Measurements from ENCODE around the gene STIP1. TPM values are rescaled to one million over a fixed set of nuclear protein-coding genes. Genes with fewer than 3 reads are reported as not detected.

The STIP1 gene
- total and polyA plus RNA-seq, 9 of the 15 experiments (the other 6 are each of a cell fraction or from before 2014, with no cell fraction given) = 58.1 to 465 (median 346) TPM

DNA sequence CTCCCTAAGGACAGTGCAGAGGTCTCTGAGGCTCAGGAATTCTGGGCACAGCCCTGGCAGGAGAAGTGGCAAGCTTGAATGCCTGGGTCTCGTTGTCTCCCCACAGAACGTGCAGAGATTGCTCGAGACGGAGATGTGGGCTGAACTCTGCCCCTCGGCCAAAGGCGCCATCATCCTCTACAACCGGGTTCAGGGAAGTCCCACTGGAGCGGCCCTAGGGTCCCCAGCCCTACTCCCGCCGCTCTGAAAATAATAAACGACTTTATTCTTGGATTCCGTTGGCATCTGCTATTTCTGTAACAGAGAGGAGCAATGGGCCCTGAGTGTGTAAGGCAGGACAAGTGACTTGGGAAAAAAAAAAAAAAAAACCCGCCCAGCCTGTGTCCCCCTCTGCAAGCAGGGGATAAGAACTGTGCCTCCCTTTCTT is 43.8 kb downstream of the STIP1 start:
- H3K4me3 ChIP-seq = peak overlapping the region; percentile 76
- H3K9me3 ChIP-seq (replicated peaks; ENCODE audit: control insufficient read depth, insufficient read depth, low read depth, low read length) = no peaks in the 10 kb centered on the region
- H3K27ac ChIP-seq (ENCODE audit: extremely low read depth, low read depth, low read length) = peak overlapping the region; percentile 92
- peaks cover 56% of the 10 kb centered on the region for H3K79me2 ChIP-seq (ENCODE audit: control insufficient read depth, insufficient read depth, low read length)
- BruUV-seq (replicated peaks) = no TSS peak
- in situ Hi-C loops (cut with MboI) = no loop called here
- ATAC-seq (no peak), DNase-seq (ENCODE audit: extremely low read depth in 1 of 4, low spot score in 3 of 4) (no peak), FAIRE-seq (no peak)
- peaks cover 14% of the 10 kb centered on the region; the same call in 2 of the 3 replicates for H3K36me3 ChIP-seq (ENCODE audit: control insufficient read depth, insufficient read depth, low read length)
- H3K4me1 ChIP-seq (replicated peaks in 1 of 2; ENCODE audit: control insufficient read depth in 2 of 2, insufficient read depth in 2 of 2, low read length in 2 of 2) = peaks cover 29 to 82% of the 10 kb centered on the region in 2 experiments
- CTCF ChIA-PET (ENCODE audit: low intra/inter-chr PET ratio) = no interaction called here
- POLR2A ChIA-PET = interaction anchor here (0.9 to 1.0 kb wide), 3 partner anchors 10 to 255 kb away, joined by 3 read pairs; partner anchors contain the start of genes COX8A and FERMT3
- no peaks in the 10 kb centered on the region for H4K20me1 ChIP-seq (replicated peaks; ENCODE audit: control insufficient read depth, insufficient read depth, low read length)
- H3K9ac ChIP-seq (ENCODE audit: insufficient read depth in 1 of 2, low read depth in 2 of 2, low read length in 2 of 2) = peak overlapping the region; percentile 91 to 96
- intact Hi-C loops (cut with micrococcal nuclease) = loop anchor here (2.0 kb wide), 2 partner anchors 23 to 45 kb away; partner anchors contain the start of gene FERMT3
- H3K9me1 ChIP-seq (ENCODE audit: control insufficient read depth, insufficient read depth, low read length) = peaks cover 1% of the 10 kb centered on the region
- peak overlapping the region; percentile 88 for H2AFZ ChIP-seq (ENCODE audit: low read depth, low read length)
- H3K4me2 ChIP-seq (ENCODE audit: insufficient read depth, low read length) = peak overlapping the region; percentile 95
- 40% methylated on average over 12 of the region's 13 CpGs for WGBS (ENCODE audit: insufficient coverage, low coverage, missing lambda C conversion rate)
- H3K27me3 ChIP-seq (ENCODE audit: control insufficient read depth in 2 of 2, insufficient read depth in 2 of 2, low read length in 2 of 2) = no peaks in the 10 kb centered on the region
- no peak for TF ChIP-seq DMBX1 (CRISPR knock-in tag; IDR thresholded peaks at IDR 0.05; ENCODE audit: borderline replicate concordance)
- no peak for TF ChIP-seq YBX1 (IDR thresholded peaks at IDR 0.05)
- no peak for TF ChIP-seq NR2C1 (IDR thresholded peaks at IDR 0.05)
- no peak for TF ChIP-seq NR2C1 (tag; IDR thresholded peaks at IDR 0.05)
- TF ChIP-seq ZNF12 (CRISPR knock-in tag; IDR thresholded peaks at IDR 0.05) = no peak
- 0 out of 4 replicates have a peak, but pooled peaks of 1 of the 2 experiments have one; percentile 23 for TF ChIP-seq FOXK2 (conservative IDR thresholded peaks at IDR 0.05 in 1 of 2, IDR thresholded peaks at IDR 0.05 in 1 of 2; ENCODE audit: low read depth in 2 of 2)
- TF ChIP-seq, protein P1, sequence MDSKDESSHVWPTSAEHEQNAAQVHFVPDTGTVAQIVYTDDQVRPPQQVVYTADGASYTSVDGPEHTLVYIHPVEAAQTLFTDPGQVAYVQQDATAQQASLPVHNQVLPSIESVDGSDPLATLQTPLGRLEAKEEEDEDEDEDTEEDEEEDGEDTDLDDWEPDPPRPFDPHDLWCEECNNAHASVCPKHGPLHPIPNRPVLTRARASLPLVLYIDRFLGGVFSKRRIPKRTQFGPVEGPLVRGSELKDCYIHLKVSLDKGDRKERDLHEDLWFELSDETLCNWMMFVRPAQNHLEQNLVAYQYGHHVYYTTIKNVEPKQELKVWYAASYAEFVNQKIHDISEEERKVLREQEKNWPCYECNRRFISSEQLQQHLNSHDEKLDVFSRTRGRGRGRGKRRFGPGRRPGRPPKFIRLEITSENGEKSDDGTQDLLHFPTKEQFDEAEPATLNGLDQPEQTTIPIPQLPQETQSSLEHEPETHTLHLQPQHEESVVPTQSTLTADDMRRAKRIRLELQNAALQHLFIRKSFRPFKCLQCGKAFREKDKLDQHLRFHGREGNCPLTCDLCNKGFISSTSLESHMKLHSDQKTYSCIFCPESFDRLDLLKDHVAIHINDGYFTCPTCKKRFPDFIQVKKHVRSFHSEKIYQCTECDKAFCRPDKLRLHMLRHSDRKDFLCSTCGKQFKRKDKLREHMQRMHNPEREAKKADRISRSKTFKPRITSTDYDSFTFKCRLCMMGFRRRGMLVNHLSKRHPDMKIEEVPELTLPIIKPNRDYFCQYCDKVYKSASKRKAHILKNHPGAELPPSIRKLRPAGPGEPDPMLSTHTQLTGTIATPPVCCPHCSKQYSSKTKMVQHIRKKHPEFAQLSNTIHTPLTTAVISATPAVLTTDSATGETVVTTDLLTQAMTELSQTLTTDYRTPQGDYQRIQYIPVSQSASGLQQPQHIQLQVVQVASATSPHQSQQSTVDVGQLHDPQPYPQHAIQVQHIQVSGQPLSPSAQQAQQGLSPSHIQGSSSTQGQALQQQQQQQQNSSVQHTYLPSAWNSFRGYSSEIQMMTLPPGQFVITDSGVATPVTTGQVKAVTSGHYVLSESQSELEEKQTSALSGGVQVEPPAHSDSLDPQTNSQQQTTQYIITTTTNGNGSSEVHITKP (IDR thresholded peaks at IDR 0.05; ENCODE audit: partially characterized antibody) = peak; percentile 96
- TF ChIP-seq, protein P2, sequence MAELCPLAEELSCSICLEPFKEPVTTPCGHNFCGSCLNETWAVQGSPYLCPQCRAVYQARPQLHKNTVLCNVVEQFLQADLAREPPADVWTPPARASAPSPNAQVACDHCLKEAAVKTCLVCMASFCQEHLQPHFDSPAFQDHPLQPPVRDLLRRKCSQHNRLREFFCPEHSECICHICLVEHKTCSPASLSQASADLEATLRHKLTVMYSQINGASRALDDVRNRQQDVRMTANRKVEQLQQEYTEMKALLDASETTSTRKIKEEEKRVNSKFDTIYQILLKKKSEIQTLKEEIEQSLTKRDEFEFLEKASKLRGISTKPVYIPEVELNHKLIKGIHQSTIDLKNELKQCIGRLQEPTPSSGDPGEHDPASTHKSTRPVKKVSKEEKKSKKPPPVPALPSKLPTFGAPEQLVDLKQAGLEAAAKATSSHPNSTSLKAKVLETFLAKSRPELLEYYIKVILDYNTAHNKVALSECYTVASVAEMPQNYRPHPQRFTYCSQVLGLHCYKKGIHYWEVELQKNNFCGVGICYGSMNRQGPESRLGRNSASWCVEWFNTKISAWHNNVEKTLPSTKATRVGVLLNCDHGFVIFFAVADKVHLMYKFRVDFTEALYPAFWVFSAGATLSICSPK (IDR thresholded peaks at IDR 0.05; ENCODE audit: borderline replicate concordance) = no peak
- peak; percentile 61 for TF ChIP-seq DPF2 (IDR thresholded peaks at IDR 0.05)
- no peak for TF ChIP-seq GTF2A2 (tag; IDR thresholded peaks at IDR 0.05)
- no peak for TF ChIP-seq NUFIP1 (IDR thresholded peaks at IDR 0.05; ENCODE audit: partially characterized antibody)
- TF ChIP-seq NEUROD1 (IDR thresholded peaks at IDR 0.05; ENCODE audit: borderline replicate concordance, low read depth, low read length, partially characterized antibody) = no peak
- TF ChIP-seq ZNF445 (CRISPR knock-in tag; IDR thresholded peaks at IDR 0.05; ENCODE audit: low read depth) = no peak
- no peak for TF ChIP-seq ATF1 (CRISPR knock-in tag; IDR thresholded peaks at IDR 0.05)
- no peak for TF ChIP-seq ATF1 (tag; IDR thresholded peaks at IDR 0.05)
